ENCODE data around the gene COPG2. TPM values are rescaled to one million over a fixed set of nuclear protein-coding genes. Genes with fewer than 3 reads are reported as not detected.

The COPG2 gene
- total RNA-seq, 1 experiment from 2014 or later = 77.7 TPM

DNA sequence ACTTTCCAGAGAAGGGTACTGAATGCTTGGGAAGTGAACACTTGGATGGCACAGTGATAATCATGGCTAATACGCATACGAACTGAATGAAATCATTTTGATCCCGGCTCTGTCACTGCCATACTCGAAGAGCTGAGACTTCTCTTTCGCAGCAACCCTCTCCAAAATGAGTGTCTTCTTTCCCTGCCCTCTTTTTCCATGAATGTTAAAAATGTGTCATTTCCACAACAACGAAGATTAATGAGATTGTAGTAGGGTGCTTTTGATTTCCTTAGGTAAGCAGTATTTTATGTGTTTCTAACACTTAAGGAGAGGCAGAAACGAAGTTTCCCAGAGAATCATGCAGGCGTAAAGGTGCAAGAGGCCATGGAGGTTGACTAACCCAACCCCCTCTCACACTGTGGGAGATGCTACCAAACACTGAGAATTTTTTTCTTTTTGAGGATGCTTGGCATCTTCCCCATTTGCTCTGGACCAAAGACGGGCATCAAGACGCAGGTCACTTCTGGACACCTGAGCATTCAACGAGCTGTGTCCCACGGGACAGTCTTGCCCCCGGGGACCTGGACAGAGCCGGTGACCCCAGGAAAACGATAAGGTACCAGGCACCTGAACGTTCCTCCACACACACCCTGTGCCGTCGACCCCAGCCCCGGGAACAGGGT lies 823 bp downstream of the COPG2 start:
- Histone ChIP-seq H3K23ac (ENCODE audit: insufficient read length, low read depth, low read length) (no peak overlapping the region), H2BK5ac (ENCODE audit: insufficient read length, low read length) (no peak overlapping the region), H3K4me1 (ENCODE audit: insufficient read depth, low read length) (no peaks in the 10 kb centered on the region), H3K9me3 (ENCODE audit: control insufficient read depth, low read depth, low read length) (no peaks in the 10 kb centered on the region), H3K4ac (ENCODE audit: low read depth, low read length) (no peak overlapping the region), H2AFZ (ENCODE audit: low read length) (no peak overlapping the region), H4K20me1 (ENCODE audit: control insufficient read depth, insufficient read depth, insufficient read length) (no peaks in the 10 kb centered on the region), H4K8ac (replicated peaks; ENCODE audit: insufficient read length, low read depth, low read length) (no peak overlapping the region), H2BK120ac (ENCODE audit: low read depth, low read length, poor library complexity, severe bottlenecking) (no peak overlapping the region), H3K79me2 (ENCODE audit: insufficient read depth, low read length) (no peaks in the 10 kb centered on the region), H3K4me2 (ENCODE audit: insufficient read depth, insufficient read length, low read length) (peak overlapping the region; percentile 95), H2BK20ac (ENCODE audit: low read depth, low read length, poor library complexity, severe bottlenecking) (no peak overlapping the region), H3K14ac (ENCODE audit: insufficient read depth, low read length) (no peak overlapping the region; the same call in 1 of the 2 replicates), H2BK15ac (ENCODE audit: low read depth, low read length) (no peak overlapping the region), H3K56ac (ENCODE audit: insufficient read length, low read depth, low read length) (no peak overlapping the region), H3K27ac (ENCODE audit: insufficient read length, low read depth, low read length) (no peak overlapping the region), H3K79me1 (ENCODE audit: insufficient read depth, low read depth, low read length, poor library complexity, severe bottlenecking) (no peaks in the 10 kb centered on the region), H2AK5ac (ENCODE audit: insufficient read length, low read length) (no peak overlapping the region), H3K18ac (ENCODE audit: insufficient read length, low read depth, low read length) (no peak overlapping the region), H3K27me3 (ENCODE audit: insufficient read depth, low read length) (no peaks in the 10 kb centered on the region), H3K23me2 (ENCODE audit: insufficient read length, low read depth, low read length, poor library complexity, severe bottlenecking) (peaks cover 6% of the 10 kb centered on the region), H4K5ac (ENCODE audit: insufficient read length, low read depth, low read length) (no peak overlapping the region), H4K91ac (ENCODE audit: insufficient read length, low read depth, low read length) (no peak overlapping the region), H3T11ph (ENCODE audit: low read length) (no peak overlapping the region), H2BK12ac (ENCODE audit: insufficient read length, low read depth, low read length) (no peak overlapping the region), H3K9ac (ENCODE audit: extremely low read depth, insufficient read length, low read length) (peak overlapping the region; percentile 60)
- WGBS (ENCODE audit: extremely low coverage, insufficient read length, low lambda C conversion rate) = no CpG with 5 or more reads among the region's 19 CpGs
- Mint-ChIP-seq H3K36me3 (ENCODE audit: insufficient read depth in 1 of 3, low read depth in 3 of 3) (peaks cover 0 to 23% (median 22%) of the 10 kb centered on the region in 3 experiments; a peak in 5 of 7 replicates), H3K4me1 (peaks cover 13 to 18% of the 10 kb centered on the region in 2 experiments), H3K27me3 (ENCODE audit: low read depth) (peaks cover 14% of the 10 kb centered on the region), H3K4me3 (peak overlapping the region; percentile 89 to 93), H3K27ac (peak overlapping the region in 2 of 3 experiments; percentile 70 to 89; a peak in 3 of 7 replicates), H3K9me3 (no peaks in the 10 kb centered on the region)
- no peak for TF ChIP-seq CTCF (conservative IDR thresholded peaks at IDR 0.05)
- no peak for DNase-seq
